ENCODE results near the gene ADD1.

ADD1 gene

GRCh38 chr4:2861631-2862436 is 18.2 kb downstream of the ADD1 start:
- DNase-seq = no peak

- DNase-seq = no peak
Measured at GRCh38 chr4:2862528-2862927, 18.9 kb downstream of the ADD1 start.

- DNase-seq = no peak
Measured at GRCh38 chr4:2863649-2864048, 20.0 kb downstream of the ADD1 start.

GRCh38 chr4:2865196-2865780 is 21.6 kb downstream of the ADD1 start:
- no peak for DNase-seq

- no peak for DNase-seq
Measured at GRCh38 chr4:2866160-2866861, 22.7 kb downstream of the ADD1 start.

- no peak for DNase-seq
Measured at GRCh38 chr4:2866891-2867290, 23.2 kb downstream of the ADD1 start.

- DNase-seq = no peak
Measured at GRCh38 chr4:2867758-2868491, 24.3 kb downstream of the ADD1 start.

- no peak for DNase-seq
Measured at GRCh38 chr4:2868877-2869487, 25.3 kb downstream of the ADD1 start.

- no peak for DNase-seq
Measured at GRCh38 chr4:2869659-2870058, 26.0 kb downstream of the ADD1 start.

- DNase-seq = no peak
Measured at GRCh38 chr4:2870082-2870481, 26.4 kb downstream of the ADD1 start.

- no peak for DNase-seq
Measured at GRCh38 chr4:2871466-2871865, 27.8 kb downstream of the ADD1 start.

- no peak for DNase-seq
Measured at GRCh38 chr4:2871911-2872310, 28.3 kb downstream of the ADD1 start.

GRCh38 chr4:2873329-2873728 is 29.7 kb downstream of the ADD1 start:
- DNase-seq = no peak

- no peak for DNase-seq
Measured at GRCh38 chr4:2874861-2875260, 31.2 kb downstream of the ADD1 start.

GRCh38 chr4:2875556-2875955 is 31.9 kb downstream of the ADD1 start:
- no peak for DNase-seq

GRCh38 chr4:2878346-2878745 is 34.7 kb downstream of the ADD1 start:
- DNase-seq = no peak

GRCh38 chr4:2879026-2879425 is 35.4 kb downstream of the ADD1 start:
- DNase-seq = no peak

- no peak for DNase-seq
Measured at GRCh38 chr4:2881431-2881830, 37.8 kb downstream of the ADD1 start.

GRCh38 chr4:2882341-2882740 is 38.7 kb downstream of the ADD1 start:
- DNase-seq = no peak

GRCh38 chr4:2886161-2886560 is 42.5 kb downstream of the ADD1 start:
- no peak for DNase-seq

GRCh38 chr4:2886622-2887021 is 43.0 kb downstream of the ADD1 start:
- no peak for DNase-seq

GRCh38 chr4:2887343-2887742 is 43.7 kb downstream of the ADD1 start:
- no peak for DNase-seq

GRCh38 chr4:2888886-2889285 is 45.2 kb downstream of the ADD1 start:
- no peak for DNase-seq
